IPS DF 6.9 (cell line): ENCODE measurements around the gene FOXP1.

ENCODE experiments used
- DNase-seq: peaks from one replicate; pipeline ENCODE4 v3.0.0-alpha.2; 2013; ENCODE audit warnings: low read depth, low spot score
- H3K27ac ChIP-seq: one replicate; pipeline ENCODE4 v1.5.1; 2013; ENCODE audit warnings: low read length, control low read depth
- H3K27me3 ChIP-seq: 2 replicates; pipeline ENCODE4 v1.6.1; 2013; ENCODE audit warnings: mild to moderate bottlenecking, low read length; ENCODE audit not compliant: control insufficient read depth, insufficient read depth
- H3K36me3 ChIP-seq: 2 replicates; pipeline ENCODE4 v1.6.1; 2013; ENCODE audit warnings: low read length; ENCODE audit not compliant: control insufficient read depth, insufficient read depth
- H3K4me1 ChIP-seq: 2 replicates; pipeline ENCODE4 v1.6.1; 2013; ENCODE audit warnings: low read length; ENCODE audit not compliant: control insufficient read depth, insufficient read depth
- H3K4me3 ChIP-seq: 2 replicates; pipeline ENCODE4 v1.5.1; 2013; ENCODE audit warnings: mild to moderate bottlenecking, low read length
- H3K9me3 ChIP-seq: 2 replicates; pipeline ENCODE4 v1.6.1; 2013; ENCODE audit warnings: low read length, inconsistent platforms; ENCODE audit not compliant: control insufficient read depth, insufficient read depth
- WGBS: extraction: QIAGEN DNeasy Blood & Tissue Kit; methylation state at CpG from one replicate; pipeline ENCODE4 v1.1.7; 2013; ENCODE audit warnings: mixed read lengths, missing lambda C conversion rate; ENCODE audit not compliant: insufficient read length, insufficient coverage; 5-methylcytosine and 5-hydroxymethylcytosine counted together

FOXP1 gene

GRCh38 chr3:71057526-71057894 is 526.0 kb downstream of the FOXP1 start:
- Histone ChIP-seq H3K4me1 (peaks cover 6% of the 10 kb centered on the region; the same call in 1 of the 2 replicates), H3K4me3 (no peak overlapping the region), H3K27ac (no peak overlapping the region), H3K36me3 (no peaks in the 10 kb centered on the region), H3K27me3 (no peaks in the 10 kb centered on the region), H3K9me3 (no peaks in the 10 kb centered on the region)
- WGBS, result no CpG with 5 or more reads among the region's 4 CpGs
- DNase-seq, result no peak

GRCh38 chr3:71056327-71056726 is 527.2 kb downstream of the FOXP1 start:
- H3K36me3 ChIP-seq, result no peaks in the 10 kb centered on the region
- peaks cover 6% of the 10 kb centered on the region; the same call in 1 of the 2 replicates for H3K4me1 ChIP-seq
- WGBS, result no CpG with 5 or more reads among the region's 5 CpGs
- H3K9me3 ChIP-seq, result no peaks in the 10 kb centered on the region
- H3K27ac ChIP-seq, result no peak overlapping the region
- no peak overlapping the region for H3K4me3 ChIP-seq
- H3K27me3 ChIP-seq, result no peaks in the 10 kb centered on the region
- no peak for DNase-seq

GRCh38 chr3:71055257-71056001 is 528.1 kb downstream of the FOXP1 start:
- no peak for DNase-seq
- H3K27ac ChIP-seq, result no peak overlapping the region
- no peaks in the 10 kb centered on the region for H3K9me3 ChIP-seq
- no peak overlapping the region for H3K4me3 ChIP-seq
- no CpG with 5 or more reads among the region's 11 CpGs for WGBS
- H3K4me1 ChIP-seq, result peaks cover 8% of the 10 kb centered on the region; the same call in 1 of the 2 replicates
- no peaks in the 10 kb centered on the region for H3K27me3 ChIP-seq
- no peaks in the 10 kb centered on the region for H3K36me3 ChIP-seq

- H3K36me3 ChIP-seq, result no peaks in the 10 kb centered on the region
- H3K4me3 ChIP-seq, result no peak overlapping the region
- H3K4me1 ChIP-seq, result peaks cover 11% of the 10 kb centered on the region; the same call in 1 of the 2 replicates
- no peaks in the 10 kb centered on the region for H3K9me3 ChIP-seq
- H3K27me3 ChIP-seq, result no peaks in the 10 kb centered on the region
- no CpG with 5 or more reads among the region's 5 CpGs for WGBS
- DNase-seq, result no peak
- no peak overlapping the region for H3K27ac ChIP-seq
These were observed 529.2 kb downstream of the FOXP1 start for GRCh38 chr3:71054312-71054711.

- no peak for DNase-seq
- no peak overlapping the region for H3K4me3 ChIP-seq
- WGBS, result no CpG with 5 or more reads among the region's 4 CpGs
- no peaks in the 10 kb centered on the region for H3K9me3 ChIP-seq
- H3K27ac ChIP-seq, result no peak overlapping the region
- H3K4me1 ChIP-seq, result peaks cover 11% of the 10 kb centered on the region; the same call in 1 of the 2 replicates
- no peaks in the 10 kb centered on the region for H3K27me3 ChIP-seq
- no peaks in the 10 kb centered on the region for H3K36me3 ChIP-seq
These were observed 530.0 kb downstream of the FOXP1 start for GRCh38 chr3:71053495-71053894.

- Histone ChIP-seq H3K4me1 (peaks cover 10% of the 10 kb centered on the region; the same call in 1 of the 2 replicates), H3K27me3 (no peaks in the 10 kb centered on the region), H3K36me3 (no peaks in the 10 kb centered on the region), H3K4me3 (no peak overlapping the region), H3K27ac (no peak overlapping the region), H3K9me3 (no peaks in the 10 kb centered on the region)
- no peak for DNase-seq
- WGBS, result no CpG with 5 or more reads among the region's 5 CpGs
These were observed 530.8 kb downstream of the FOXP1 start for GRCh38 chr3:71052716-71053115.

- no CpG with 5 or more reads among the region's 7 CpGs for WGBS
- no peak for DNase-seq
- no peaks in the 10 kb centered on the region for H3K27me3 ChIP-seq
- no peak overlapping the region for H3K27ac ChIP-seq
- no peaks in the 10 kb centered on the region for H3K9me3 ChIP-seq
- H3K36me3 ChIP-seq, result no peaks in the 10 kb centered on the region
- H3K4me1 ChIP-seq, result peaks cover 8% of the 10 kb centered on the region; the same call in 1 of the 2 replicates
- H3K4me3 ChIP-seq, result no peak overlapping the region
These were observed 531.4 kb downstream of the FOXP1 start for GRCh38 chr3:71051893-71052687.

GRCh38 chr3:71051259-71051595 is 532.3 kb downstream of the FOXP1 start:
- no peak overlapping the region for H3K27ac ChIP-seq
- no peaks in the 10 kb centered on the region for H3K27me3 ChIP-seq
- H3K4me3 ChIP-seq, result no peak overlapping the region
- DNase-seq, result no peak
- no CpG with 5 or more reads among the region's 5 CpGs for WGBS
- H3K9me3 ChIP-seq, result no peaks in the 10 kb centered on the region
- no peaks in the 10 kb centered on the region for H3K36me3 ChIP-seq
- H3K4me1 ChIP-seq, result peaks cover 10% of the 10 kb centered on the region; the same call in 1 of the 2 replicates

GRCh38 chr3:71050538-71051258 is 532.8 kb downstream of the FOXP1 start:
- no peaks in the 10 kb centered on the region for H3K27me3 ChIP-seq
- WGBS, result no CpG with 5 or more reads among the region's 6 CpGs
- H3K27ac ChIP-seq, result no peak overlapping the region
- no peak overlapping the region for H3K4me3 ChIP-seq
- no peaks in the 10 kb centered on the region for H3K36me3 ChIP-seq
- DNase-seq, result no peak
- H3K9me3 ChIP-seq, result no peaks in the 10 kb centered on the region
- peaks cover 12% of the 10 kb centered on the region; the same call in 1 of the 2 replicates for H3K4me1 ChIP-seq

- no CpG with 5 or more reads among the region's 2 CpGs for WGBS
- peaks cover 12% of the 10 kb centered on the region; the same call in 1 of the 2 replicates for H3K4me1 ChIP-seq
- no peaks in the 10 kb centered on the region for H3K27me3 ChIP-seq
- H3K9me3 ChIP-seq, result no peaks in the 10 kb centered on the region
- no peaks in the 10 kb centered on the region for H3K36me3 ChIP-seq
- no peak overlapping the region for H3K4me3 ChIP-seq
- no peak overlapping the region for H3K27ac ChIP-seq
- DNase-seq, result no peak
These were observed 533.4 kb downstream of the FOXP1 start for GRCh38 chr3:71050166-71050537.
